CD14-positive monocyte (primary cell): ENCODE data around the gene DKK1. TPM values are rescaled to one million over a fixed set of nuclear protein-coding genes. Genes with fewer than 3 reads are reported as not detected.
A peak's percentile ranks its signal among the peaks of the same experiment; 100 is the strongest.

Experiments used
- DNase-seq, 3 donors: peaks; one replicate each; pipeline ENCODE4 v3.0.0-alpha.2; 2011 to 2022
- H2AFZ ChIP-seq: 2 replicates; pipeline ENCODE4 v1.6.0; 2012; ENCODE audit warnings: mild to moderate bottlenecking, low read depth, low read length, inconsistent platforms; ENCODE audit not compliant: insufficient read depth, poor library complexity, severe bottlenecking
- H3K27ac ChIP-seq, 2 donors: 1 replicate in 1 of 2; 2 replicates in 1 of 2; pipeline ENCODE4 v1.5.1; 2012 to 2013; ENCODE audit warnings: low read length in 2 of 2, control low read depth in 1 of 2, inconsistent platforms in 1 of 2, low read depth in 1 of 2, mild to moderate bottlenecking in 1 of 2
- H3K27me3 ChIP-seq, 2 donors: one replicate each; pipeline versions ENCODE4 v1.6.0 to v1.6.1; 2011 to 2013; ENCODE audit warnings: low read length in 2 of 2; ENCODE audit not compliant: control insufficient read depth in 2 of 2, insufficient read depth in 2 of 2
- H3K36me3 ChIP-seq, 2 donors: replicated peaks in 1 of 2; 1 replicate in 1 of 2; 2 replicates in 1 of 2; pipeline versions ENCODE4 v1.5.1 to v1.6.1; 2012 to 2013; ENCODE audit warnings: low read length in 2 of 2, control low read depth in 1 of 2, inconsistent platforms in 1 of 2, mild to moderate bottlenecking in 1 of 2; ENCODE audit not compliant: insufficient read depth in 2 of 2, control insufficient read depth in 1 of 2
- H3K4me1 ChIP-seq, 2 donors: 1 replicate in 1 of 2; 2 replicates in 1 of 2; pipeline versions ENCODE4 v1.5.1 to v1.6.1; 2012 to 2013; ENCODE audit warnings: low read length in 2 of 2, control low read depth in 1 of 2, inconsistent platforms in 1 of 2, mild to moderate bottlenecking in 1 of 2, moderate library complexity in 1 of 2; ENCODE audit not compliant: insufficient read depth in 2 of 2, control insufficient read depth in 1 of 2
- H3K4me2 ChIP-seq: replicated peaks from 2 replicates; pipeline ENCODE3; 2012; ENCODE audit warnings: low read length, moderate library complexity, mild to moderate bottlenecking; ENCODE audit not compliant: poor library complexity, severe bottlenecking; ENCODE audit errors: extremely low read depth
- H3K4me3 ChIP-seq, 3 experiments: fragments of 200-600 bp in 1 of 3; sonication (generic) in 1 of 3; replicated peaks in 1 of 3; 1 replicate in 2 of 3; 2 replicates in 1 of 3; pipeline ENCODE4 v1.5.1; 2011 to 2013; ENCODE audit warnings: low read length in 3 of 3, mild to moderate bottlenecking in 3 of 3, control low read depth in 2 of 3, low read depth in 2 of 3, inconsistent platforms in 1 of 3, moderate library complexity in 1 of 3
- H3K79me2 ChIP-seq: 2 replicates; pipeline ENCODE4 v1.6.0; 2012; ENCODE audit warnings: mild to moderate bottlenecking, control low read depth, inconsistent platforms, low read length, moderate library complexity; ENCODE audit not compliant: insufficient read depth
- H3K9ac ChIP-seq: 2 replicates; pipeline ENCODE4 v1.6.0; 2017; ENCODE audit warnings: low read length, mild to moderate bottlenecking; ENCODE audit not compliant: insufficient read depth, poor library complexity, severe bottlenecking
- H3K9me3 ChIP-seq, 2 donors: replicated peaks in 1 of 2; 1 replicate in 1 of 2; 2 replicates in 1 of 2; pipeline versions ENCODE4 v1.5.1 to v1.6.1; 2012 to 2013; ENCODE audit warnings: low read length in 2 of 2, control low read depth in 1 of 2; ENCODE audit not compliant: control insufficient read depth in 1 of 2, insufficient read depth in 1 of 2
- H4K20me1 ChIP-seq: 2 replicates; pipeline ENCODE4 v1.6.0; 2012; ENCODE audit warnings: mild to moderate bottlenecking, low read length, control low read depth, moderate library complexity; ENCODE audit not compliant: insufficient read depth
- H3K27ac Mint-ChIP-seq, 7 donors: one replicate each; pipeline ENCODE4 v1.8.0; 2020; ENCODE audit warnings: mild to moderate bottlenecking in 7 of 7, mixed read lengths in 7 of 7, moderate library complexity in 6 of 7, inconsistent platforms in 2 of 7
- H3K27me3 Mint-ChIP-seq, 3 donors: one replicate each; pipeline ENCODE4 v1.8.0; 2021 to 2022; ENCODE audit warnings: low read depth in 3 of 3, mild to moderate bottlenecking in 3 of 3, mixed read lengths in 3 of 3, moderate library complexity in 3 of 3, inconsistent platforms in 1 of 3
- H3K36me3 Mint-ChIP-seq, 2 donors: one replicate each; pipeline ENCODE4 v1.8.0; 2020; ENCODE audit warnings: mixed read lengths in 2 of 2, inconsistent platforms in 1 of 2, mild to moderate bottlenecking in 1 of 2
- H3K4me1 Mint-ChIP-seq: one replicate; pipeline ENCODE4 v1.8.0; 2020; ENCODE audit warnings: mild to moderate bottlenecking, mixed read lengths
- H3K4me3 Mint-ChIP-seq, 2 donors: one replicate each; pipeline ENCODE4 v1.8.0; 2020; ENCODE audit warnings: mild to moderate bottlenecking in 2 of 2, mixed read lengths in 2 of 2, moderate library complexity in 1 of 2
- H3K9me3 Mint-ChIP-seq, 7 donors: one replicate each; pipeline ENCODE4 v1.8.0; 2020 to 2022; ENCODE audit warnings: mixed read lengths in 7 of 7, mild to moderate bottlenecking in 6 of 7, moderate library complexity in 6 of 7, inconsistent platforms in 2 of 7
- CTCF ChIP-seq: fragments of 200-600 bp; IDR thresholded peaks from one replicate; pipeline ENCODE4 v1.8.0; 2022; ENCODE audit warnings: antibody characterized with exemption, mild to moderate bottlenecking
- WGBS: methylation state at CpG from one replicate; pipeline ENCODE4 v1.1.5; 2013; ENCODE audit warnings: missing lambda C conversion rate; ENCODE audit not compliant: insufficient coverage; 5-methylcytosine and 5-hydroxymethylcytosine counted together
- intact Hi-C, 2 donors: fragments of 100-400 bp; cut with micrococcal nuclease; formaldehyde crosslinking; loops; one replicate each; pipeline versions ENCODE4 v1.15.0 to v1.15.1; 2023
- polyA minus RNA-seq: library from RNA; depleted of rRNA, polyadenylated mRNA; stranded (reverse); fragments of >200 nt; gene quantifications from 2 replicates; pipeline ENCODE4 v1.2.3, GENCODE V29; 2012
- polyA plus RNA-seq, 3 donors: library from polyadenylated mRNA; depleted of rRNA in 1 of 3; unstranded in 2 of 3; stranded (reverse) in 1 of 3; fragments of 300-500 nt in 2 of 3; fragments of >200 nt in 1 of 3; fragmentation: Illumina TruSeq in 2 of 3; gene quantifications; 1 replicate in 2 of 3; 2 replicates in 1 of 3; pipeline ENCODE4 v1.2.3, GENCODE V29; 2012 to 2021
- total RNA-seq, 12 experiments: library from RNA in 1 of 12; stranded (reverse) in 1 of 12; fragments of 120-200 nt in 1 of 12; gene quantifications; one replicate each; pipeline ENCODE4 v1.2.4 and lab custom pipeline; 2013 to 2026; ENCODE audit warnings: mixed read lengths in 6 of 12, inconsistent platforms in 1 of 12

Gene DKK1
- total RNA-seq (2013), result not detected
- polyA plus RNA-seq (not detected), polyA minus RNA-seq (not detected in 2 replicates), total RNA-seq (lab: John Stamatoyannopoulos, UW) (0 to 0.60 (median 0) reads per million in 11 experiments)

DNA sequence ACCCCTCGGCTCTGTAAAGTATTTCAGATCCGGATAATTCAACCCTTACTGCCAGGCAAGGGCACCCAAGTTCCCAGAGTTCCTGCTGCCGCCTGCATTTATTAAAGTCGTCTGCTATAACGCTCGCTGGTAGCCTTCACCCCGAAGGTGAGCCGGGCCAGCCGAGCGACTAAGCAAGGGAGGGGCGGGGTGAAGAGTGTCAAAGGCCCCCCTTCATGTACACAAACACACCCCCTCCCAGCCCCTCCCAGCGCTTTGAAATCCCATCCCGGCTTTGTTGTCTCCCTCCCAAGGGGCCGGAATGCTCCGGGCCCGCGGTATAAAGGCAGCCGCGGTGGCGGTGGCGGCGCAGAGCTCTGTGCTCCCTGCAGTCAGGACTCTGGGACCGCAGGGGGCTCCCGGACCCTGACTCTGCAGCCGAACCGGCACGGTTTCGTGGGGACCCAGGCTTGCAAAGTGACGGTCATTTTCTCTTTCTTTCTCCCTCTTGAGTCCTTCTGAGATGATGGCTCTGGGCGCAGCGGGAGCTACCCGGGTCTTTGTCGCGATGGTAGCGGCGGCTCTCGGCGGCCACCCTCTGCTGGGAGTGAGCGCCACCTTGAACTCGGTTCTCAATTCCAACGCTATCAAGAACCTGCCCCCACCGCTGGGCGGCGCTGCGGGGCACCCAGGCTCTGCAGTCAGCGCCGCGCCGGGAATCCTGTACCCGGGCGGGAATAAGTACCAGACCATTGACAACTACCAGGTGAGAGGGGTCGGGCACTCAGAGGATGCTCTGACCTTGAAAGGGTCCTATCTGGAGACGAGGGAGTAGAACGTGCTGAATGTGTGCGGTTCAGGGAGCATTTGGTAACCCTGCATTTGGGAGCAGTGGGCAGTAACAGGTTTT, at the start of gene DKK1:
TSS of gene DKK1 (plus strand) at position 349 of the 889 bp plus-strand sequence. CDS start at position 503, 154 bp downstream.
- H3K27ac ChIP-seq, result no peak within 1 kb of the TSS
- peaks cover 0 to 10% of the 10 kb centered on the region in 2 donors for H3K4me1 ChIP-seq
- peak; percentile 27 for TF ChIP-seq CTCF
- Mint-ChIP-seq H3K27me3 (peaks cover 54 to 60% (median 57%) of the 10 kb centered on the region in 3 donors), H3K36me3 (peaks cover 2 to 6% of the 10 kb centered on the region in 2 donors), H3K4me3 (peak within 1 kb of the TSS; percentile 28 to 91), H3K27ac (peak within 1 kb of the TSS in 1 of 7 donors; percentile 43), H3K4me1 (peaks cover 18% of the 10 kb centered on the region), H3K9me3 (peaks cover 0 to 6% (median 2%) of the 10 kb centered on the region in 7 donors)
- no peak within 1 kb of the TSS for H2AFZ ChIP-seq
- intact Hi-C loops, result no loop called here
- peak within 1 kb of the TSS in 1 of 3 experiments; percentile 33 for H3K4me3 ChIP-seq
- DNase-seq, result peak in 1 of 3 donors; percentile 4
- H3K9ac ChIP-seq, result no peak within 1 kb of the TSS
- 3% methylated on average over 46 of the region's 55 CpGs for WGBS
- H3K79me2 ChIP-seq, result no peaks in the 10 kb centered on the region
- H4K20me1 ChIP-seq, result no peaks in the 10 kb centered on the region
- H3K36me3 ChIP-seq, result no peaks in the 10 kb centered on the region
- peaks cover 0 to 8% of the 10 kb centered on the region in 2 donors for H3K9me3 ChIP-seq
- H3K27me3 ChIP-seq, result peaks cover 52 to 70% of the 10 kb centered on the region in 2 donors
- H3K4me2 ChIP-seq, result peak within 1 kb of the TSS; percentile 28

DNA sequence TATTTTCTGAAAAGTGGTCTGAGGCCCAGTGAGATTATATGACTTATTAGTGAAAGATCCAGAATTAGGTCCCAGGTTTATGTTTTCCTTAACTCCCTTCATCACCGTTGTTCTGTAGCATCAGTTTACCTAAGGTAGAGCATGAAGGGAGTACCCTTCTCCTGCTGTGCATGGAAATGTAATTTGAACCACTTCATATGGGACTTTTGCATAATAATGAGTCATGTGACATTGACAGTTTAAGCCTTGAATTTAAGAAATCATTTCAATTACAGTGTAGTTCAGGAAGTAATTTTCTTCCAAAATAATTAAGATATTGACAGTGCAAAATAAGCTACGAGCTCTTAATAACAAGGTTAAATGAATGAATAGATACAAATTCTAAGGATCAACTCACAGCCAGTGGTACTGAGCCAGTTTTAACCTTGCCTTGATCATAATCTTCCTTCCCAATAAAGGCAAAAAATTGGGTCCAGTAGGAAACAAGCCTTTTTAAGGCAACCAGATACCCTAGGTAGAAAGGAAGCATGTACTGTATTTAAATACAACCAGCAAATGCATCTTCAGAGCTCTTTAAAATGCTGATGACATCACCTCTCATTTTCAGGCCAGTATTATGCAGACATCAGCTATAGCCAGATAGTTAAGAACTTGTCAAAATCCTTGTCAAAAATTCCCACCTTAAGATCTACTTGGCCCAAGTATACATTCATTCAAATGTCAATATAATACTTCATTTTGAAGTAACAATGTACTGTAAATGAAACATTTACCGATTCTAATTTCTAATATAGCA, 48.8 kb upstream of the DKK1 start:
- no peaks in the 10 kb centered on the region for H3K36me3 ChIP-seq
- no peaks in the 10 kb centered on the region for H3K9me3 ChIP-seq
- Mint-ChIP-seq H3K4me1 (no peaks in the 10 kb centered on the region), H3K9me3 (peaks cover 0 to 4% (median 0%) of the 10 kb centered on the region in 7 donors), H3K4me3 (no peak overlapping the region), H3K27ac (no peak overlapping the region), H3K27me3 (peaks cover 0 to 2% (median 0%) of the 10 kb centered on the region in 3 donors), H3K36me3 (no peaks in the 10 kb centered on the region)
- intact Hi-C loops, result no loop called here
- H3K4me3 ChIP-seq, result no peak overlapping the region
- H3K4me2 ChIP-seq, result no peak overlapping the region
- no peaks in the 10 kb centered on the region for H4K20me1 ChIP-seq
- H3K4me1 ChIP-seq, result no peaks in the 10 kb centered on the region
- no peak for TF ChIP-seq CTCF
- DNase-seq, result no peak
- no peak overlapping the region for H2AFZ ChIP-seq
- H3K79me2 ChIP-seq, result no peaks in the 10 kb centered on the region
- WGBS, result no CpG with 5 or more reads among the region's 3 CpGs
- no peak overlapping the region for H3K27ac ChIP-seq
- no peaks in the 10 kb centered on the region for H3K27me3 ChIP-seq
- H3K9ac ChIP-seq, result no peak overlapping the region
